Activated CD8-positive, alpha-beta T cell treated with anti-CD3 and anti-CD28 coated beads, Interleukin-2, amount 10 ng/mL, durations not matched to agents 7 days and 5 days (primary cell): Measurements from ENCODE around the gene VAV3. TPM values are rescaled to one million over a fixed set of nuclear protein-coding genes. Genes with fewer than 3 reads are reported as not detected.
"Not testable (repeated sequence)": the region's sequence is repeated elsewhere in the genome, so short reads cannot be mapped to it uniquely, and the experiment has no call there.

Source experiments
- ATAC-seq: fragments of 150-1000 bp; cut with Tn5 transposase; one replicate; pipeline ENCODE4 v1.10.0; 2021; ENCODE audit warnings: moderate library complexity
- CTCF ChIA-PET: fragments of 350-600 bp; sonication (Branson Sonifier 250); formaldehyde crosslinking; loops from one replicate; lab custom pipeline; 2021; ENCODE audit warnings: antibody characterized with exemption; lab: Charles Lee
- POLR2A ChIA-PET: fragments of 350-600 bp; sonication (Branson Sonifier 250); formaldehyde crosslinking; loops from one replicate; lab custom pipeline; 2021; ENCODE audit warnings: antibody characterized with exemption; lab: Charles Lee
- DNase-seq: peaks from one replicate; pipeline ENCODE4 v3.0.0-alpha.2; 2020
- H3K27ac Mint-ChIP-seq: one replicate; pipeline ENCODE4 v1.8.0; 2021; ENCODE audit warnings: mild to moderate bottlenecking, mixed read lengths
- H3K27me3 Mint-ChIP-seq: one replicate; pipeline ENCODE4 v1.8.0; 2021; ENCODE audit warnings: low read depth, mixed read lengths
- H3K36me3 Mint-ChIP-seq: one replicate; pipeline ENCODE4 v1.8.0; 2021; ENCODE audit warnings: low read depth, mixed read lengths
- H3K4me1 Mint-ChIP-seq: one replicate; pipeline ENCODE4 v1.8.0; 2021; ENCODE audit warnings: low read depth, mixed read lengths
- H3K4me3 Mint-ChIP-seq: one replicate; pipeline ENCODE4 v1.8.0; 2021; ENCODE audit warnings: mild to moderate bottlenecking, mixed read lengths
- H3K9me3 Mint-ChIP-seq: one replicate; pipeline ENCODE4 v1.8.0; 2022; ENCODE audit warnings: mixed read lengths; ENCODE audit not compliant: insufficient read depth
- total RNA-seq, 2 experiments: library from RNA; stranded (reverse); gene quantifications; one replicate each; pipeline ENCODE4 v1.2.3, GENCODE V29; 2021

VAV3 gene
- total RNA-seq, 2 experiments from 2014 or later, result 5.2 to 6.9 TPM

DNA sequence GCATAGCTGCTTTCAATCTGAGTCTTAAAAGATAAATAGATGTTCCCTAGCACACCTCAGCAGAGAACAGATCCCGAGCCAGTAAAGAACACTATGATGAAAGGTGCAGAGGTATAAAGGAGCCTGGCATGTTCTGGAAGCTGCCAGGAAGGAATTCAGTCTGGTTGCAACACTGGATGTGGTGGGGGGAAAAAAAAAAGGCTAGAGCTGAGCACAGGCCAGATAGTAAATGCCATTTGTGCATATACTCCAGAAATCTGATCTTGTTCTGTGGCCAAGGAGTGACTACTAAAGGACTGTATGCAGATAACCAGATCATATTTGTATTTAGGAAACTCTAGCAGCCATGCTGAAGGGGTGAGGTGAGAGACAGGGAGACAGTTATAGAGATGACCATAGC is 240.3 kb downstream of the VAV3 start:
- ATAC-seq, result no peak
- H3K27me3 Mint-ChIP-seq, result no peaks in the 10 kb centered on the region
- no peak for DNase-seq
- CTCF ChIA-PET, result no interaction called here
- H3K27ac Mint-ChIP-seq, result no peak overlapping the region
- no peaks in the 10 kb centered on the region for H3K36me3 Mint-ChIP-seq
- no peaks in the 10 kb centered on the region for H3K4me1 Mint-ChIP-seq
- no peaks in the 10 kb centered on the region for H3K9me3 Mint-ChIP-seq
- no peak overlapping the region for H3K4me3 Mint-ChIP-seq
- POLR2A ChIA-PET, result no interaction called here

DNA sequence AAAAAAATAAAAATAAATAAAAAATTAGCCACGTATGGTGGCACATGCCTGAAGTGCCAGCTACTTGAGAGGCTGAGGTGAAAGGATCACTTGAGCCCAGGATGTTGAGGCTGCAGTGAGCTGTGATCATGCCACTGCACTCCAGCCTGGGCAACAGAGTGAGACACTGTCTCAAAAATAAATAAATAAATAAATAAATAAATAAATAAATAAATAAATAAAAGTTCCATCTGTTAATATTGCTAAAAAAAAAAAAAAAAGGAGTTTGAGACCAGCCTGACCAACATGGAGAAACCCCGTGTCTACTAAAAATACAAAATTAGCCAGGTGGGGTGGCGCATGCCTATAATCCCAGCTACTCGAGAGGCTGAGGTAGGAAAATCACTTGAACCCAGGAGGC is 244.8 kb downstream of the VAV3 start:
- H3K9me3 Mint-ChIP-seq, H3K27me3 Mint-ChIP-seq, CTCF ChIA-PET, H3K36me3 Mint-ChIP-seq, POLR2A ChIA-PET, H3K27ac Mint-ChIP-seq, H3K4me3 Mint-ChIP-seq, H3K4me1 Mint-ChIP-seq, DNase-seq, ATAC-seq: not testable (repeated sequence)

DNA sequence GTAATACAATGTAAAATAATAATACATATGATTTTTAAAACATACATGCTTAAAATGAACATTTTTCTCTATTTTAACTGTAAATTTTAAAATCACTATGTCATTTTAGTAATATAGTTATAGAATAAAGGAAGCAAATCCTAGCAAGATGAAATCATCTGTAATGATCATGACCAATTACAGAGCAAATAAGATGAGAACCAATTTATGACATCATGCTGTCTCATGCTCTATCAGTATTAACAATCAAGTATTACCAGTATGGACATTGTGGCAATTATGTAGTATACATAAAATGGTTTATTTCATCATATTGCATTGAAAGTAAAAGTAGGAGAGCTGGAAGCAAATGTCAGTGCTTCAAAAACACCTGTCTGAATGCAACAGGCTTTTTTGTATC is 255.0 kb downstream of the VAV3 start:
- H3K4me3 Mint-ChIP-seq, result no peak overlapping the region
- DNase-seq (no peak), ATAC-seq (no peak)
- ChIA-PET CTCF (no interaction called here), POLR2A (no interaction called here)
- H3K27ac Mint-ChIP-seq, result no peak overlapping the region
- no peaks in the 10 kb centered on the region for H3K9me3 Mint-ChIP-seq
- no peaks in the 10 kb centered on the region for H3K36me3 Mint-ChIP-seq
- H3K27me3 Mint-ChIP-seq, result no peaks in the 10 kb centered on the region
- no peaks in the 10 kb centered on the region for H3K4me1 Mint-ChIP-seq

DNA sequence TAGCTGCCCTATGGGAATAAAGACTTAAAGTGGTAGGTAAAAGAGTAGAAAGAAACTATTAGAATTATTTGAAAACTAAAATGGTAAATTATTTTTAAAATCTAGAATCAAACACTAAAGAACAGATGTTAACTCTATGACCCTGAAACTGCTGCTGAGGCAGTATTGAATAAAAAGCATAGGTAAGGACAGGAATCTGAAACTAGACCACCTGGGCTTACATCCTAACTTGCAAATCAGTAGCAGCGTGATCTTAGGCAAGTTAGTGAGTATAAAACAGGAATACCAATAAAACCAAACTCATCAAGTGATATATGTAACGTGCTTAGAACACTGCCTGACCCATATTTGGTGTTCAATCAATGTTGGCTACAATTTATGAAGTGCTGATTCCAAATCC is 257.9 kb downstream of the VAV3 start:
- DNase-seq, result no peak
- Mint-ChIP-seq H3K27ac (no peak overlapping the region), H3K9me3 (no peaks in the 10 kb centered on the region), H3K4me3 (no peak overlapping the region), H3K4me1 (no peaks in the 10 kb centered on the region), H3K36me3 (no peaks in the 10 kb centered on the region), H3K27me3 (no peaks in the 10 kb centered on the region)
- ChIA-PET CTCF (no interaction called here), POLR2A (no interaction called here)
- no peak for ATAC-seq

DNA sequence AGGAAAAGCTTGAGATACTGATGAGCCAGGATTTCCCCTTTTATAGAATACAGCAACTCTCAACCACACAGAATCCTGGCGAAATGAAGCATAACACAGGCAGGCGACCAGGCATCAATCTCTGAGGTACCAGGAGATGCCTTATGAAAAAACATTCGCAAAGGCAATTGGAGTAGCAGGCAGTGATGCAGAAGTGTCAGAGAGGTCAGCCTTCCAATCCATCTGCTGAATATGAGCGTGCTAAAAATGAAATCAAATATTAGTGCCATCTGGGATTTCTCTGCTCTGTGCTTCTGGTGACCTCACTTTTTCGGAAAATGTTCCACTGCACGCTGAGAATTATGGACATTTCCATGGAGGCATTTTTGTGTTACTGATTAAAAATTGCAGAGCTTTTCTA is 258.8 kb downstream of the VAV3 start:
- Mint-ChIP-seq H3K27ac (no peak overlapping the region), H3K4me1 (no peaks in the 10 kb centered on the region), H3K27me3 (no peaks in the 10 kb centered on the region), H3K4me3 (no peak overlapping the region), H3K9me3 (no peaks in the 10 kb centered on the region), H3K36me3 (no peaks in the 10 kb centered on the region)
- ATAC-seq (no peak), DNase-seq (no peak)
- CTCF ChIA-PET, result no interaction called here
- POLR2A ChIA-PET, result no interaction called here

DNA sequence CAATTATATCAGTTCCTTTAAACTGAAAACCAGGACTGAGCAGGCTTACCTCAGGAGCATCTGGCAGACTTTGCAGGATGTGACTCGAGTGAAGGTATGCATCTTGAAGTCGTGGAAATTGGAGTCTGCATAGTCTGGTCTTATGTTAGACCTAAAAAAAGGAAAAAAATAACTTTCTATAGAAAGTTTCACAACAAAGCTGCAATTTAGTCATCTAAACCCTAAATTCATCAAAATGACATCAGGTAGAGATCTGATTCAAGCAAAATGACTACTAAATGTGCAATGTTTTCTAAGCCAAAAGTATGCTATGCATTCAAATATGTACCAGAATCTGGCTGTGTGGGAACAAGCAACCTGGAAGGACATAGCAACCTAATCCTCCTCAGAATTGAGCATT is 260.1 kb downstream of the VAV3 start:
- no peak for ATAC-seq
- CTCF ChIA-PET, result no interaction called here
- H3K4me1 Mint-ChIP-seq, result no peaks in the 10 kb centered on the region

DNA sequence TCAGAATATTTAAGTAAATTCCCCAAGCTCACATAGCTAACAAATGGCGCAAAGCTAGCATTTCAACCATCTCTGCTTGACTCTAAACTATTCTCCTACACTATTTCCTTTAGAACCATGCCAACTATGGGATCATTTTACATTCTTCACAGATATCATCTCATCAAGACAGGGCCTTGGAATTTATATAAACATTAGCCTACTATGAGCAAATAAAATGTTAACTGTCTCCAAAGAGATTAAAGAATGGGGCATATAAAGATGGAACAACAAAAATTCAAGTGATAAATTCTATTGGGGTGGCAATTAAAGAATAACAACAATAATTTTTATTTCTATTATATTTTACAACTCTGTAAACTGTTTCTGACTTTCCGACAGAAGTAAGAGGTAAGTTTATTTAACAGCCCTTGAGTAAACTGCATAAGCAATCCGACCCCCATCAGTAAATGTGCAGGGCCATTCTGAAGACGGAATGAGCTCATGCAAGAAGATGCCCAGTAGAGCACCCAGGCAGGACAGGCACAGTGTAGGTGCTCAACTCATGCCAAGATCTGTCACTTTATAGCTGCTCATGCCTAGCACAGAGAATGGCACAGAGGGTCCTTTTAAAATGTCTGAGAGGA is 261.9 kb downstream of the VAV3 start:
- Mint-ChIP-seq H3K4me3 (no peak overlapping the region), H3K36me3 (no peaks in the 10 kb centered on the region), H3K27ac (no peak overlapping the region), H3K9me3 (no peaks in the 10 kb centered on the region), H3K27me3 (no peaks in the 10 kb centered on the region), H3K4me1 (no peaks in the 10 kb centered on the region)
- POLR2A ChIA-PET, result no interaction called here
- DNase-seq (no peak), ATAC-seq (no peak)
- CTCF ChIA-PET, result no interaction called here

More for the DNA sequence above, 260.1 kb downstream of the VAV3 start:
- Mint-ChIP-seq H3K27me3 (no peaks in the 10 kb centered on the region), H3K9me3 (no peaks in the 10 kb centered on the region), H3K36me3 (no peaks in the 10 kb centered on the region), H3K27ac (no peak overlapping the region), H3K4me3 (no peak overlapping the region)
- POLR2A ChIA-PET, result no interaction called here
- no peak for DNase-seq

DNA sequence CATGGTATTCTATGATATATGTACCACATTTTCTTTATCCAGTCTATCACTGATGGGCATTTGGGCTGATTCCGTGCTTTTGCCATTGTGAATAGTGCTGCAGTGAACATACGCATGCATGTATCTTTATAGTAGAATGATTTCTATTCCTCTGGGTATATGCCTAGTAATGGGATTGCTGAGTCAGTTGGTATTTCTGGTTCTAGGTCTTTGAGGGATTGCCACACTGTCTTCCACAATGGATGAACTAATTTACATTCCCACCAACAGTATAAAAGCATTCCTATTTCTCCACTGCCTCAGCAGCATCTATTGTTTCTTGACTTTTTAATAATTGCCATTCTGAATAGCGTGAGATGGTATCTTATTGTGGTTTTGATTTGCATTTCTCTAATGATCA is 264.3 kb downstream of the VAV3 start:
- H3K4me1 Mint-ChIP-seq, H3K27me3 Mint-ChIP-seq, CTCF ChIA-PET, H3K27ac Mint-ChIP-seq, H3K9me3 Mint-ChIP-seq, POLR2A ChIA-PET, ATAC-seq, DNase-seq, H3K36me3 Mint-ChIP-seq, H3K4me3 Mint-ChIP-seq: not testable (repeated sequence)

DNA sequence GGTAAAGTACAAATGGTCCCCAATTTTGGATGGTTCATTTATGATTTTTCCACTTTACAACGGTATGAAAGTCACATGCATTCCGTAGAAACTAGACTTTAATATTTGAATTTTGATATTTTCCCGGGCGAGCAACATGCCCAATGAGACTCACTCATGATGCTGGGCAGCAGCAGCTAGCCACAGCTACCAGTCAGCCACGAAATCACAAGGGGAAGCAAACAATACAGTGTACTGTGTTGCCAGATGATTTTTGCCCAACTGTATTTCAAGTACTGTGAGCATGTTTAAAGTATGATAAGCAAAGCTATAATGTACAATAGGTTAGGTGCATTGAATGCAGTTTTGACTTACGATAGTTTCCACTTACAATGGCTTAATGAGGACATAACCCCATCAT is 266.8 kb downstream of the VAV3 start:
- Mint-ChIP-seq H3K9me3 (no peaks in the 10 kb centered on the region), H3K27me3 (no peaks in the 10 kb centered on the region), H3K4me1 (no peaks in the 10 kb centered on the region), H3K36me3 (no peaks in the 10 kb centered on the region), H3K4me3 (no peak overlapping the region), H3K27ac (no peak overlapping the region)
- ATAC-seq, result no peak
- DNase-seq, result no peak
- CTCF ChIA-PET, result no interaction called here
- POLR2A ChIA-PET, result no interaction called here

DNA sequence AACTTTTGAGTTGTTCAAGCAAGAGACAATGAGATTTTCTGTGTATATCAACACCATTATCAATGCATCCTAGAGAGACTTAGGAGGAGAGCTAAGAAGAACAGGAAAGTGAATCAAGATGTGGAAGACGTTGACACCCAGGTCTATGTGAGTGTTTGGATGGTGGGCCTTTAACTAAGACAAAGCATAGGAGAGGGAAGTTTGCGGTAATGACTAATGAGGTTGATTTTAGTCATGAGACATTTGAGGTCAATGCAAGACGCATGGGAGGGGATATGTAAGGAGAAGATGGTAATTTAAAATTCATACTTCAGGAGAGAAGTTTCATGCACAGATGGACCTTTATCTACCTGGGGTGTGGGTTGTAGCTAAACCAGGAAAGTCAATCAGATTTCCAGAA is 269.6 kb downstream of the VAV3 start:
- Mint-ChIP-seq H3K27ac (no peak overlapping the region), H3K27me3 (no peaks in the 10 kb centered on the region)
- POLR2A ChIA-PET, result no interaction called here

DNA sequence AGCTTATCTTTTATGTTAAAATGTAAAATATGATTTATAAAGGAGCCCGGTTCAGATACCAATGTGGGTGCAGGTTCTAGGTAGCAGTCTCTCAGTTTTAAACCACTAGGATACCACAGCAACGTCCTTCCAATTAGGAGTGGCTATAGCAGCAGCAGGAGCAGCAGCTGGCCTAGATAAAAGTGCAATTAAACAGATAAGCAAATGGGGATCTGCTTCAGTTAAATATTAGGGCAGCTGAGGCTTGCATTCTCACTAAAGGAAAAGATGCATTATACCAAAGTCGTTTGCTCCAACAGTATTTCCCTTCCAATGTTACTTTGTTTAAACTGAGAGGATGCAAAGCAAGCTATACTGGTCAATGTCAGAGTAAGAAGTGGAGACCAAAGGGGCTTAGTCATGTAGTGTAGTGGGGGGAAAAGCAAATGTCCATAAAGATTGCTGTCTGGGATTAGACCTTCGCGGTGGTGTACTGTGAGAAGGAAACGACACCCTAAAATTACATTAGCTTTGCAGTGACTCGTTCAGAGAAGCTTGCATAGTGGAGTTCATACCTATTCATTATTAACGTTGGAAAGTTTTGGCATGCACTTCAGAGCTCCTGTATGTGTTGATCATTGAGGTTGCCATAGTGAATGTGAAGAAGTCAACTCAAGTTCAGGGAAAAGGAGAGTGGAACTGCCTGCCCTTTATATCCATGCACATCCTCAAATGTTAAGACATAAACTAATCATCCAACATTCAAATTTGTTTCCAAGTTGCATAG is 272.2 kb downstream of the VAV3 start:
- ATAC-seq, result no peak
- Mint-ChIP-seq H3K4me1 (no peaks in the 10 kb centered on the region), H3K9me3 (no peaks in the 10 kb centered on the region), H3K36me3 (no peaks in the 10 kb centered on the region), H3K27ac (no peak overlapping the region), H3K27me3 (no peaks in the 10 kb centered on the region), H3K4me3 (no peak overlapping the region)
- CTCF ChIA-PET, result no interaction called here
- POLR2A ChIA-PET, result no interaction called here
- DNase-seq, result no peak

More for the DNA sequence above, 269.6 kb downstream of the VAV3 start:
- no peak for DNase-seq
- ATAC-seq, result no peak
- H3K9me3 Mint-ChIP-seq, result no peaks in the 10 kb centered on the region
- no peak overlapping the region for H3K4me3 Mint-ChIP-seq
- no peaks in the 10 kb centered on the region for H3K36me3 Mint-ChIP-seq
- no peaks in the 10 kb centered on the region for H3K4me1 Mint-ChIP-seq
- CTCF ChIA-PET, result no interaction called here

DNA sequence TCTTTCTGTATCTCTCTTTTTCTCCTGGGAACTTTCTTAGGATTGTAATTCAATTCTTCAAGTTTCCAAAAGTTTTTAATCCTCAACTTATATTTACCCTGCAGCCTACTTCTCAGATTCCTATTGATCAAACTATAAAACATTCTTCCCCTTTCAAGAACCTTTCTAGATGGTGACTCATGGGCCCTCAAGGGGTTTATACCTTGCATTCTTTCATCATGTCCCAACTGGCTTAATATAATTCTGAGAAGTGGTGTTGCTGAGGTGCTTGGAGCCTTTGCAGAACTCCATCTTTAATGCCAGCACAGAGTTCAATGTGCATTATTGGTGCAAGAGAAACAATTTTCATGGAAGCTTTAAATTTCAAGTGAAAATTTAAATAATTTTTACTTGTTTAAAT is 273.4 kb downstream of the VAV3 start:
- ChIA-PET POLR2A (no interaction called here), CTCF (no interaction called here)
- Mint-ChIP-seq H3K4me3 (no peak overlapping the region), H3K27me3 (no peaks in the 10 kb centered on the region), H3K9me3 (no peaks in the 10 kb centered on the region), H3K4me1 (no peaks in the 10 kb centered on the region), H3K27ac (no peak overlapping the region), H3K36me3 (no peaks in the 10 kb centered on the region)
- ATAC-seq, result no peak
- DNase-seq, result no peak
